NCI-H2081 treated with DMSO at 0.1 percent for 48 hours (cell line): ENCODE data around the gene TACC2.
"Not testable (repeated sequence)": the region's sequence is repeated elsewhere in the genome, so short reads cannot be mapped to it uniquely, and the experiment has no call there.

Experiments used
- DNase-seq: peaks from one replicate; lab custom pipeline; 2025; lab: John Stamatoyannopoulos, UW

Gene TACC2

GRCh38 chr10:122057841-122058413 is 69.0 kb downstream of the TACC2 start:
- DNase-seq, result no peak

DNA sequence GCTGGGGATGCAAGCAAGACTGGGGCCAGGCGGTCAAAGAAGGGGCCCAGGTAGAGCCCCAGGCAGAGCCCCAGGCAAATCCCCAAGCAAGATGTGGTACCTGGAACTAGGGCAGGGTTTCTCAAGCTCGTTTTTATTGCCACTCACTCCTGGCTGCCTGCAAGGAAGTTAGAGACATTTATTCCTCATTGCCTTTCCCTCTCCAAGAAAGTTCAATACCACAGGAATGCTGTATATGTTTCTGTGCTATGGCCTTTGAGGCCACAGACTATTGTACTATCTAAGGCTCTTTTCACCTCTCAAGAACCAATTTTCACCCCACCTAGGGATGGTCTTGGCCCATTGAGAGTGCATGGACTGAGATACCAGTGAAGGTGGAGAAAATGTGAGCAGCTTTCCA is 71.3 kb downstream of the TACC2 start:
- no peak for DNase-seq

GRCh38 chr10:122062831-122063674 is 74.1 kb downstream of the TACC2 start:
- DNase-seq, result no peak

DNA sequence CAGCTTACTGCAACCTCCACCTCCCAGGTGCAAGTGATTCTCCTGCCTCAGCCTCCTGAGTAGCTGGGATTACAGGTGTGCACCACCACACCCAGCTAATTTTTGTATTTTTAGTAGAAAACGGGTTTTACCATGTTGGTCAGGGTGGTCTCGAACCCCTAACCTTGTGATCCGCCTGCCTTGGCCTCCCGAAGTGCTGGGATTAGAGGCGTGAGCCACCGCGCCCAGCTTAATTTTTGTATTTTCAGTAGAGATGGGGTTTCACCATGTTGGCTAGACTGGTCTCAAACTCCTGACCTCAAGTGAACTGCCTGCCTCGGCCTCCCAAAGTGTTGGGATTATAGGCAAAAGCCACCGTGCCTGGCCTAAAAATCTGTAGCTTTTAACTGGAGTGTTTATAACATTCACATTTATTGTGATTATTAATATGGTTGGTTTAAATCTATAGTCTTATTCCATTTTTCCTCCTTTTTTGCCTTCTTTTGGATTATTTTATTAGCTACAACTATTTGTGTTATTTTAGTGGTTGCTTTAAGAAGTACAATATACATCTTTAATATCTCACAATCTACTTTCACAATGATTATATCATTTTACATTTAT is 77.5 kb downstream of the TACC2 start:
- DNase-seq, result not testable (repeated sequence)

DNA sequence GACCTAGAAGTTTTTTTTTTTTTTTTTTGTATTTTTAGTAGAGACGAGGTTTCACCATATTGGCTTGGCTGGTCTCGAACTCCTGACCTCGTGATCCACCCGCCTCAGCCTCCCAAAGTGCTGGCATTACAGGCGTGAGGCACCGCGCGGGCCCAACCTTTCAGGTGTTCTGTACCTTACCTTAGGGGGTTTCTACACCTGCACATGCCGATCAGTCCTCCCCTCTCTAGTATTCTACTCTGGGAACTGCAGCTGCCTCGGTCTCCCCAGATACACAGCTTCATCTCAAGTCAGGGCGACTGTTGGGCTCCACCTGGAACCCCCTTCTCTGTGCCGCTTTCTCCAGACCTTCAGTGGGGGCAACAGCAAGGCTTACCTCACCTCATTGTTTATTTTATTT is 79.9 kb downstream of the TACC2 start:
- DNase-seq, result no peak

DNA sequence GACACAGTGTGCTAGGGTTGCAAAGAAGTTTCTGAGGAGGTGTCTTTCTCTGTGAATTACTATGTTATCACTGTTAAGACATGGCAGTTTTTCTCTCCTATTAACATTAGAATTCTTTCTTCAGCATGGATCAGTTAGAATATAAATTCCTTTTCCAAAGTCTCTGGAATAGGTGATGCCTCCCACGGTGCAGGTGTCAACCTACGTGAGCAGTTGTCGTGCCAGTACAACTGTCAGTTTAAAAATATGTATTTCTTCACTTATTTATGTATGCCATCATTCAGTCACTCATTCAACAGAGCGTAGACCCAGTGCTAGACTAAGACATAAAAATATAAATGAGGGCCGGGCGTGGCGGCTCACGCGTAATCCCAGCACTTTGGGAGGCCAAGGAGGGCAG is 83.5 kb downstream of the TACC2 start:
- no peak for DNase-seq

- DNase-seq, result no peak
These were observed 84.5 kb downstream of the TACC2 start for GRCh38 chr10:122073508-122073907.

DNA sequence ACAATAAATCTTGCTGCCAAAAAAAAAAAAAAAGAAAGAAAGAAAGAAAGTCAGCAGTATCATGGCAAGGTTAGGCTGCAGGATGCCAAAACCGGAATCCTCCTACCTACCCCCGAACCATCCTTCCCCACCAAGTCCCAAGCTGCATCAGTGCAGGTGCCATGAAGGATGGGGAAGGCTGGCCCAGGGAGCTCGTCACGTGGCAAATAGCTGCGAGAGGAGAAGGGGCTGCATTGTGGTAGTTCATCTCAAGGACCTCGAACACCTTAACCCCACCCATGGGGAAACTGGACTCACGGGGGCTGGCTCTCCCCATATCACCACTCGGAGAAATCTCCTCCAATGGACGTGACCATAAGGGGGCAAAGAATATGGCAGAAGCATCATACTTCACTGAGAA is 86.2 kb downstream of the TACC2 start:
- DNase-seq, result no peak

DNA sequence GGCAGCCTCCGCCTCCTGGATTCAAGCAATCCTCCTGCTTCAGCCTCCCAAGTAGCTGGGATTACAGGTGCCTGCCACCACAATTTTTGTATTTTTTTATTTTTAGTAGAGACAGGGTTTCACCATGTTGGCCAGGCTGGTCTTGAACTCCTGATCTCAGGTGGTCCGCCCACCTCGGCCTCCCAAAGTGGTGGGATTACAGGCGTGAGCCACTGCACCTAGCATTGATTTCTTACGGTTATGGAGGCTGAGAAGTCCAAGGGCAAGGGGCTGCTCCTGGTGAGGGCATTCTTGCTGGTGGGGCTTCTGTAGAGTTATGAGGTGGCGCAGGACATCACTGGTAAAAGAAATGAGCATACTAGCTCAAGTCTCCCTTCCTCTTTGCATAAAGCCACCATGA is 86.9 kb downstream of the TACC2 start:
- DNase-seq, result not testable (repeated sequence)

DNA sequence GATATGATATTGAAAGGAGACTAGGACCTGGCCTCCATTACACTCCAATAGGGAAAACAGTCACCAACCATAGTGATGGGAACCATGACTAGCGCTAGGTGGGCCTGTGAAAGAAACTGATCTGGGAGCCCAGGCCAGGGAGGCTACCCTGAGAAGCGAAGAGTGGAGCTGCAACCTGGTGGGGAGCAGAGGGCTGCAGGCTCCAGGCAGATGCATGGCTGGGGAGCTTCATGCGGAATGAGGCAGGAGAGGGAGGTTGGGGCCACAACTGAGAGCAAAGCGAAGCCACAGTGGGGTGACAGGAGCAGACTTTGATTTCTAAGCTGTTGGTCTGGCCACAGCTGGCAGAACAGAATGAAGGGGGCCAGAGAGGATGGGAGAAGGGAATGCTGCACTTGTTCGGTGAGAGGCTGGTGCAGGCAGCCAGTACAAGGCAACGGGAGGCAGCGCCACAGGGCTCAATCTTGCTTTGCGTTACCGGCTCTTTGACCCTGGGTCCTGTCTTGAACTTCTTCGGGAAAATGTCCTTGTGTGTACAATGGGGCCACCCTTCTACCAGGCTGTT is 88.4 kb downstream of the TACC2 start:
- no peak for DNase-seq

- DNase-seq, result no peak
These were observed 89.4 kb downstream of the TACC2 start for GRCh38 chr10:122078326-122078725.

DNA sequence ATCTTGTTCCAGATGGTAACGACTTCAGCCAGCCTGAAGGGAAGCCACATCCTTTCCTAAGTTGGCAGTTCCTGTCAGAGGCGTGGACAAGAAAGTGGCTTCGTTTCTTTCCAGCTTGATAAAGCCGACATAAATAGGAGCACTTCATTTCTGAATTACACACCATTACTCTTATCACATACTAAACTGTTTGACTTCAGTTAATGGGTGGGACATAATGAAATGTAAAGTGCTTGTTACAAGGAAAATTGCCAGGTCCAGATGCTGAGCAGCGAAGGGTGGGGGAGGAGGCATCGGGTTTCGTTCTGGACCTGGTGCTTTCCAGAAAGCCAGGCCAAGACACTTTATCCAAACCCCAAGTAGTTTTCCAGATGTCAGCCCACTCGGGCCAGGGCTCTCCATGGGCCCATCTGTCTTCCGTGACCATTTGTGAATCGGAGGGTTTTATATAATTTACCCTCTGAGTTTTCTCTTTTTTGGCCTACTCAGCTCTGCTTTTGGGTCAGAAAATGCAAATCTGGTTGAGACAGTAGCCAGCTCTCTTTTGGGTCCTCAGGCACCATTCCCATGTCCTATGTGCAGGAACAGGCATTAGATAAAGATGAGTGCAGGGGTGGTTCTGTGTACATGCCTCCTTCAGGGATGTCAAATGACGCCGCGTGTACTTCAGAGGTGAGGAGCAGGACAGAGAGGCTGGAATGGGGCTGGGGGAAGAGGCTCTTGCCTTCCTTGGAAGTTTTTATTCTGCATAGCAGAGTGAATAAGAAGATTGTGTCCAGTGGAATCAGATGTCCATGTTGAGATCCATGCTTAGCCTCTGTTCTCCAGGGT is 90.2 kb downstream of the TACC2 start:
- no peak for DNase-seq

DNA sequence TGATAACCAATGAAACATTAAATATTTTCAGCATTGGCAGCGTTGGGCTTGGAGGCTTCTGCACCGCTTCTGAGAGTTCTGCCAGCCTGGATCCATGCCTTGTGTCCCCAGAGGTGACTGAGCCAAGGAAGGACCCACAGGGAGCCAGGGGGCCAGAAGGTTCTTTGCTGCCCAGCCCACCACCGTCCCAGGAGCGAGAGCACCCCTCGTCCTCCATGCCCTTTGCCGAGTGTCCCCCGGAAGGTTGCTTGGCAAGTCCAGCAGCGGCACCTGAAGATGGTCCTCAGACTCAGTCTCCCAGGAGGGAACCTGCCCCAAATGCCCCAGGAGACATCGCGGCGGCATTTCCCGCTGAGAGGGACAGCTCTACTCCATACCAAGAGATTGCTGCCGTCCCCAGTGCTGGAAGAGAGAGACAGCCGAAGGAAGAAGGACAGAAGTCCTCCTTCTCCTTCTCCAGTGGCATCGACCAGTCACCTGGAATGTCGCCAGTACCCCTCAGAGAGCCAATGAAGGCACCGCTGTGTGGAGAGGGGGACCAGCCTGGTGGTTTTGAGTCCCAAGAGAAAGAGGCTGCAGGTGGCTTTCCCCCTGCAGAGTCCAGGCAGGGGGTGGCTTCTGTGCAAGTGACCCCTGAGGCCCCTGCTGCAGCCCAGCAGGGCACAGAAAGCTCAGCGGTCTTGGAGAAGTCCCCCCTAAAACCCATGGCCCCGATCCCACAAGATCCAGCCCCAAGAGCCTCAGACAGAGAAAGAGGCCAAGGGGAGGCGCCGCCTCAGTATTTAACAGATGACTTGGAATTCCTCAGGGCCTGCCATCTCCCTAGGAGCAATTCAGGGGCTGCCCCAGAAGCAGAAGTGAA is 93.9 kb downstream of the TACC2 start:
- DNase-seq, result no peak

- DNase-seq, result no peak
These were observed 94.6 kb downstream of the TACC2 start for GRCh38 chr10:122083478-122084025.

GRCh38 chr10:122084286-122085041 is 95.5 kb downstream of the TACC2 start:
- DNase-seq, result no peak

DNA sequence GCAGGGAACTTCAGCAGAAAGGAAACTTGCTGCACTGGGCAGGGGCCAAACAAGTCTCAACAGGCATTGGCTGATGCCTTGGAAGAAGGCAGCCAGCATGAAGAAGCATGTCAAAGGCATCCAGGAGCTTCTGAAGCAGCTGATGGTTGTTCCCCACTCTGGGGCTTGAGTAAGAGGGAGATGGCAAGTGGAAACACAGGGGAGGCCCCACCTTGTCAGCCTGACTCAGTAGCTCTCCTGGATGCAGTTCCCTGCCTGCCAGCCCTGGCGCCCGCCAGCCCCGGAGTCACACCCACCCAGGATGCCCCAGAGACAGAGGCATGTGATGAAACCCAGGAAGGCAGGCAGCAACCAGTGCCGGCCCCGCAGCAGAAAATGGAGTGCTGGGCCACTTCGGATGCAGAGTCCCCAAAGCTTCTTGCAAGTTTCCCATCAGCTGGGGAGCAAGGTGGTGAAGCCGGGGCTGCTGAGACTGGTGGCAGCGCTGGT is 96.5 kb downstream of the TACC2 start:
- DNase-seq, result no peak

GRCh38 chr10:122086416-122087240 is 97.7 kb downstream of the TACC2 start:
- DNase-seq, result no peak

DNA sequence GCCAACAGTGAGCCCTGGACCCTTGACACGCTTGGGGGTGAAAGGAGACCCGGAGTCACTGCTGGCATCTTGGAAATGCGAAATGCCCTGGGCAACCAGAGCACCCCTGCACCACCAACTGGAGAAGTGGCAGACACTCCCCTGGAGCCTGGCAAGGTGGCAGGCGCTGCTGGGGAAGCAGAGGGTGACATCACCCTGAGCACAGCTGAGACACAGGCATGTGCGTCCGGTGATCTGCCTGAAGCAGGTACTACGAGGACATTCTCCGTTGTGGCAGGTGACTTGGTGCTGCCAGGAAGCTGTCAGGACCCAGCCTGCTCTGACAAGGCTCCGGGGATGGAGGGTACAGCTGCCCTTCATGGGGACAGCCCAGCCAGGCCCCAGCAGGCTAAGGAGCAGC is 98.5 kb downstream of the TACC2 start:
- DNase-seq, result no peak
